ENCODE results near the gene PARD6A.

The PARD6A gene

DNA sequence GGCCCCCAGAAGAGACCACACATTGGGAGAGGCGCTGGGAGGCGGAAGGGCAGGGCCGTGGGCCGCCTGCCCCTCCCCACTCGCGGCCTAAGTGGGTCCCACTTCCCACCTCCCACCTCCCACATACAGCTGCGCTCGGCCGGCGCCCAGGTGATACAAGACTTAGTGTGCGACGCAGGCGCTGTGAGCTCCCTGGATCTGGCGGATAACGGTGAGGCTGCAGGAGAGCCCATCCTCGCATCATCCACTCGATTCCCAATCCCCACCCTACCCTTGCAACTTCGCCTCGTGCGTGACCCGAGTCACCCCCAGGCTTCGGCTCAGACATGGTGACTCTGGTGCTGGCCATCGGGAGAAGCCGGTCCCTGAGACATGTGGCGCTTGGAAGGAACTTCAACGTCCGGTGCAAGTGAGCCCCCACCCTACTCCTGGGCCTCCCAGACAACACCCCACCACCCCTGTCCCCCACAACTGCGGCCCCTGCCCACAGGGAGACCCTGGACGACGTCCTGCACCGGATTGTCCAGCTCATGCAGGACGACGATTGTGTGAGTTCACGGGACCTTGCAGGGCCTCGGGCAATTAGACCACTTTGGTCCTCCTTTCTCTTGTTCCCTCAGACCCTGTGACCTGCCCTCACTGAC, 11.9 kb upstream of the PARD6A start:
- DNase-seq (no peak), ATAC-seq (replicated peaks) (no peak)
- H3K4me3 Mint-ChIP-seq = no peak overlapping the region
- H3K4me1 Mint-ChIP-seq (ENCODE audit: low read depth in 2 of 2) = peaks cover 9 to 14% of the 10 kb centered on the region in 2 donors
- H3K9me3 Mint-ChIP-seq = no peaks in the 10 kb centered on the region
- no peaks in the 10 kb centered on the region for H3K27me3 Mint-ChIP-seq
- H3K27ac Mint-ChIP-seq = peak overlapping the region in 1 of 2 donors; percentile 51
- H3K36me3 Mint-ChIP-seq (ENCODE audit: insufficient read depth) = peaks cover 27% of the 10 kb centered on the region

DNA sequence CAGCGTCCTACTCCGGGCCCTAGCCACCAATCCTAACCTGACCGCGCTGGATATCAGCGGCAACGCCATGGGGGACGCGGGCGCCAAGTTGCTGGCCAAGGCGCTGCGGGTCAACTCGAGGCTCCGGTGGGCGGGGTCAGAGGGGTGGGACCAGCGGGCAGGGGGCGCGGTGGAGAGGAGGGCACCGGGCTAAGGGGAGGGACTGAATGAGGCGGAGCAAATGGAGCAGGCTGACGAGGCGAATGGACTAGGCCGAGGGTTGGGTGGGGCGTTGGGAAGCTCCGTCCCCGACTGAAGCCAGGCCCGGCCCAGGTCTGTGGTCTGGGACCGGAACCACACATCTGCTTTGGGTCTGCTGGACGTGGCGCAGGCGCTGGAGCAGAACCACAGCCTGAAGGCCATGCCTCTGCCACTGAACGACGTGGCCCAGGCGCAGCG, 11.2 kb upstream of the PARD6A start:
- Mint-ChIP-seq H3K27ac (no peak overlapping the region), H3K4me1 (ENCODE audit: low read depth in 2 of 2) (peaks cover 6 to 12% of the 10 kb centered on the region in 2 donors), H3K4me3 (no peak overlapping the region), H3K27me3 (no peaks in the 10 kb centered on the region), H3K36me3 (ENCODE audit: insufficient read depth) (peaks cover 30% of the 10 kb centered on the region), H3K9me3 (no peaks in the 10 kb centered on the region)
- DNase-seq (no peak), ATAC-seq (replicated peaks) (no peak)

DNA sequence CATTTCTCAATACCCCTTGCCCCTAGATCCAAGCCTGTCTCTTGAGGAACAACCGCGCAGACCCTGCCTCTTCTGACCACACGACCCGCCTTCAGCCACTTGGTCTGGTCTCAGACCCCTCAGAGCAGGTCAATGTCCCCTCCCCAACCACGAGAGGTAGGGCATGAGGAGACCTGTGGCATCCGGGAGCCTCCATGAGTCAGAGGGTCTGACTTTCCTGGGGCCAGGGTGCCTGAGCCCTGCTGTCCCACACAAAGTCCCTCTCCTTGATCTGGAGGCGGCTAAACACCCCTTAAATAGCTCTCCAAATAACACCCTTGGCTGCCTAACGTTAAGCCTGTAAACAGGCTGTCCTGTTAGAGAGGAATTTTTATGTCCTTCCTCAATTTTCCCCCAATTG, 10.7 kb upstream of the PARD6A start:
- no peaks in the 10 kb centered on the region for H3K9me3 Mint-ChIP-seq
- no peak overlapping the region for H3K27ac Mint-ChIP-seq
- H3K4me3 Mint-ChIP-seq = no peak overlapping the region
- ATAC-seq (replicated peaks) (no peak), DNase-seq (no peak)
- H3K36me3 Mint-ChIP-seq (ENCODE audit: insufficient read depth) = peaks cover 30% of the 10 kb centered on the region
- H3K27me3 Mint-ChIP-seq = no peaks in the 10 kb centered on the region
- H3K4me1 Mint-ChIP-seq (ENCODE audit: low read depth in 2 of 2) = peaks cover 5 to 11% of the 10 kb centered on the region in 2 donors

DNA sequence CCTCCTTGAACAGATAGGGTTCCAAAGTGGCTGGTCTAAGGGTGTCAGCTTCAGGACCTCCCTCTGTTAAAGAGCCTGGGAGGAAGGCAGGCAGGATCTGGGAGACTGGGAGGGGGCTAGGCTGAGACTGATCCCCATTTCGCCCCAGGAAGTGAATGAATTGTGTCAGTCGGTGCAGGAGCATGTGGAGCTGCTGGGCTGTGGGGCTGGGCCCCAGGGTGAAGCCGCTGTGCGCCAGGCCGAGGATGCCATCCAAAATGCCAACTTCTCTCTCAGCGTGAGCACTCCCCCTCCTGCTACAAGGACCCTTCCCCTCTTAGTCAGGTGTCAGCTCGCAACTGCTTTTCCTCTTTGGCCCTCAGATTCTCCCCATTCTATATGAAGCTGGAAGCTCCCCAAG, 9.7 kb upstream of the PARD6A start:
- ATAC-seq (replicated peaks) (no peak), DNase-seq (no peak)
- Mint-ChIP-seq H3K9me3 (no peaks in the 10 kb centered on the region), H3K4me3 (no peak overlapping the region), H3K36me3 (ENCODE audit: insufficient read depth) (peaks cover 38% of the 10 kb centered on the region), H3K4me1 (ENCODE audit: low read depth in 2 of 2) (peaks cover 5 to 6% of the 10 kb centered on the region in 2 donors), H3K27ac (no peak overlapping the region), H3K27me3 (no peaks in the 10 kb centered on the region)

DNA sequence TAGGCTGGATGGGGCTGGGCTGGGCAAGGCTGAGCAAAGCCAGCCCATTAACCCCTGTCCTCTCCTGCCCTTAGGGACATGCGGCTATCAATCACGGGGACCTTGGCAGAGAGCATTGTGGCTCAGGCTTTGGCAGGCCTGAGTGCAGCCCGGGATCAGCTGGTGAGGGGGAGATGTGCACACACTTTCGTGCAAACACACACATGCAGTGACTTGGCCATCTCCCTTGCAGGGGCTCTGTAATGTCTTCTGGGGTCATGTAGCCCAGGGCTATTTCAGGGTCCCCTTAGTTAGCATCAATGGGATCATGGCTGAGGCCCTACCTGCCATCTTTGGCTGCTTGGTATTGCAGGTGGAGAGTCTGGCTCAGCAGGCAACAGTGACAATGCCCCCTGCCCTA, 8.9 kb upstream of the PARD6A start:
- Mint-ChIP-seq H3K27ac (peak overlapping the region in 1 of 2 donors; percentile 87), H3K4me3 (no peak overlapping the region), H3K27me3 (no peaks in the 10 kb centered on the region), H3K36me3 (ENCODE audit: insufficient read depth) (peaks cover 42% of the 10 kb centered on the region), H3K4me1 (ENCODE audit: low read depth in 2 of 2) (peaks cover under 1 to 4% of the 10 kb centered on the region in 2 donors), H3K9me3 (no peaks in the 10 kb centered on the region)
- ATAC-seq (replicated peaks) (no peak), DNase-seq (no peak)

DNA sequence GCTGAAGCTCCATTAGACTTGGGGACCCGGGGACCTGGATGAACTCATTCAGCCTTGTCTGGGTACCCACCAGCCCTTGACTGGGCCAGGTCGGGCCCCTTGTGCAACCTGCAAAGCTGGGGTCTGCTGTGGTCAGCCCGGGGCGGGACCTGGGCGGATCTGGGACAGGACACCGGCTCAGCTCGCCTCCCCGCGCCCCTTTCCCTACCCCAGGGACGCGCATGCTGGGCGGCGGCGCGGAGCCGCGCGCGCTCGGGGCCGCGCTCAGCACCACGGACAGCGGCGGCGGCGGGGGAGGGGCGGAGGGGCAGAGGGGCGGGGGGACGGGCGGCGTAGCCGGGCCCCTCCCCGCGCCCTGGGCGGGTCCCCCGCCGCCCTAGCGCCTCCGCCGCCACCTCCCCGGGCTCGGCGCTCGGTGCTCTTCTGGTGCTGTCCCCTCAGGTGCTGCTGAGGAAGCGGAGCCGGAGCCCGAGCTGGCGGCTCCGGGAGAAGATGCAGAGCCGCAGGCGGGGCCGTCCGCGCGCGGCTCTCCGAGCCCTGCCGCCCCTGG, 8.1 kb upstream of the PARD6A start:
- no peaks in the 10 kb centered on the region for H3K9me3 Mint-ChIP-seq
- H3K4me1 Mint-ChIP-seq (ENCODE audit: low read depth in 2 of 2) = peaks cover 0 to 4% of the 10 kb centered on the region in 2 donors
- H3K27ac Mint-ChIP-seq = peak overlapping the region in 1 of 2 donors; percentile 87
- no peak overlapping the region for H3K4me3 Mint-ChIP-seq
- DNase-seq (no peak), ATAC-seq (replicated peaks) (no peak)
- H3K36me3 Mint-ChIP-seq (ENCODE audit: insufficient read depth) = peaks cover 43% of the 10 kb centered on the region
- no peaks in the 10 kb centered on the region for H3K27me3 Mint-ChIP-seq

DNA sequence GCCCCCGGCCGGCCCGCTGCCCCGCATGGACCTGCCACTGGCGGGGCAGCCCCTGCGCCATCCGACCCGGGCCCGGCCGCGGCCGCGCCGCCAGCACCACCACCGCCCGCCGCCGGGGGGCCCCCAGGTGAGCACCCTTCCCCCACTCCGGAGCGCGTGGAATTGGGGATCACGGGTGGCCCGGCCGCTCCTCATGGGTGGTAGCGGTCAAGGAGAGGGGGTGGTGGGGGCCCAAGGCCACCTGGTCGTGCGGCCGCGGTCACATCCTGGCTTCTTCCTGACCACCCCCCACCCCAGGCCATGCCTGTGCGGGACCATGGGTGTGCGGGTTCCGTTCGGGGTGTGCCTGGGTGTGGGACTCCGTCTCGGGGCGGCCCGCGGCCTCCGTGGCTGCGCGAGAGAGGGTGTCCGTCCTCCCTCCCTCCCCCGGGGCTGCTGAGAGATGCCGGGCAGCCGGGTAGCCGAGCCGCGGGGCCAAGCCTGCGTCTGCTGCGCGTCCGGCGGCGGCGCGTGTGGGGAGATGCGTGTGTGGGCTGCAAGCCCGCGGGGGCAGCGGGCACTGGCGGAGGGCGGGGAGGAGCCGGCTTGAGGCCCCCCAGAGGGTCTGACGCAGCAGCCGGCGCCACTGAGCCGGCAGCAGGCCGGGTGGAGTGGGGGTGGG, 7.5 kb upstream of the PARD6A start:
- Mint-ChIP-seq H3K4me1 (ENCODE audit: low read depth in 2 of 2) (peaks cover 0 to 4% of the 10 kb centered on the region in 2 donors), H3K9me3 (no peaks in the 10 kb centered on the region)
- no peak for ATAC-seq (replicated peaks)

DNA sequence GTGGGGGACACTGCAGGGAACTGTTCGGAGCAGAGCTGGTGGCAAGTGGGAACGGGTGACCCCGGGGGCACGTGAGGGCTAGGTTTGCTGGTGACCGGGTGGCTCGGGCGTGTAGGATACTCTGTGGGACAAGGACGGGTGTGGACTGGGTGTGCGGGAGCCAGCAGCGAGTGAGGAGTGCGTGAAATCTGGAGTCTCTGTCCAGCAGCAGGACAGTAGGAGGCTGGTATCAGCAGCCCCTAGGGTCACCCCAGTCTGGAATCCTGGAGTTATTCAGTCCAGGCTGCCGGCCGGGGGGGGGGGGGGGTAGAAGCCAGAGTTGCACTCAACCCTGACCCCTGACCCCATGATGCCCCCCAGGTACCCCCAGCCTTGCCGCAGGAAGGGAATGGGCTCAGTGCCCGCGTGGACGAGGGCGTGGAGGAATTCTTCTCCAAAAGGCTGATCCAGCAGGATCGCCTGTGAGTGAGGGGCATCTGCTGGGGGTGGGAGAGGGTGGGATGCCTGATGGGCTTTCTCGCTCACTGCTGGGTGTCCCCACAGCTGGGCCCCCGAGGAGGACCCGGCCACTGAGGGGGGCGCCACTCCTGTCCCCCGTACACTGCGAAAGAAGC, 6.9 kb upstream of the PARD6A start:
- Mint-ChIP-seq H3K4me1 (ENCODE audit: low read depth in 2 of 2) (peaks cover 5 to 7% of the 10 kb centered on the region in 2 donors), H3K27ac (no peak overlapping the region)
- ATAC-seq (replicated peaks) = no peak

More for the DNA sequence above, 7.5 kb upstream of the PARD6A start:
- H3K27ac Mint-ChIP-seq = no peak overlapping the region
- no peak overlapping the region for H3K4me3 Mint-ChIP-seq
- DNase-seq = no peak
- no peaks in the 10 kb centered on the region for H3K27me3 Mint-ChIP-seq
- peaks cover 43% of the 10 kb centered on the region for H3K36me3 Mint-ChIP-seq (ENCODE audit: insufficient read depth)

DNA sequence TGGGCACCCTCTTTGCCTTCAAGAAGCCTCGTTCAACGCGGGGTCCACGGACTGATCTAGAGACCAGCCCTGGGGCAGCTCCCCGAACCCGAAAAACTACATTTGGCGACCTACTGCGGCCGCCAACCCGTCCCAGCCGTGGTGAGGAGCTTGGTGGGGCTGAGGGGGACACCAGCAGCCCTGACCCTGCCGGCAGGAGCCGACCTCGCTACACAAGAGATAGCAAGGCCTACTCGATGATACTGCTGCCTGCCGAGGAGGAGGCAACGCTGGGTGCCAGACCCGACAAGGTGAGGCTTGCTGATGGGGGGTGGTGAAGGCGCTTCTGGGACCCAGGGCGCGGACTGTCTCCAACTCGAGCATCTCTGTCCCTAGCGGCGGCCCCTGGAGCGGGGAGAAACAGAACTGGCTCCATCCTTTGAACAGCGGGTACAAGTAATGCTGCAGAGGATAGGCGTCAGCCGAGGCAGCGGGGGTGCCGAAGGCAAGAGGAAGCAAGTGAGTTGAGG, 6.3 kb upstream of the PARD6A start:
- no peaks in the 10 kb centered on the region for H3K9me3 Mint-ChIP-seq
- peaks cover 44% of the 10 kb centered on the region for H3K36me3 Mint-ChIP-seq (ENCODE audit: insufficient read depth)
- no peak for ATAC-seq (replicated peaks)
- peak overlapping the region in 1 of 2 donors; percentile 12 for H3K27ac Mint-ChIP-seq
- no peaks in the 10 kb centered on the region for H3K27me3 Mint-ChIP-seq
- H3K4me3 Mint-ChIP-seq = no peak overlapping the region
- no peak for DNase-seq
- peaks cover 11 to 12% of the 10 kb centered on the region in 2 donors for H3K4me1 Mint-ChIP-seq (ENCODE audit: low read depth in 2 of 2)

More for the DNA sequence above, 6.9 kb upstream of the PARD6A start:
- Mint-ChIP-seq H3K4me3 (no peak overlapping the region), H3K27me3 (no peaks in the 10 kb centered on the region), H3K9me3 (no peaks in the 10 kb centered on the region), H3K36me3 (ENCODE audit: insufficient read depth) (peaks cover 43% of the 10 kb centered on the region)
- no peak for DNase-seq

DNA sequence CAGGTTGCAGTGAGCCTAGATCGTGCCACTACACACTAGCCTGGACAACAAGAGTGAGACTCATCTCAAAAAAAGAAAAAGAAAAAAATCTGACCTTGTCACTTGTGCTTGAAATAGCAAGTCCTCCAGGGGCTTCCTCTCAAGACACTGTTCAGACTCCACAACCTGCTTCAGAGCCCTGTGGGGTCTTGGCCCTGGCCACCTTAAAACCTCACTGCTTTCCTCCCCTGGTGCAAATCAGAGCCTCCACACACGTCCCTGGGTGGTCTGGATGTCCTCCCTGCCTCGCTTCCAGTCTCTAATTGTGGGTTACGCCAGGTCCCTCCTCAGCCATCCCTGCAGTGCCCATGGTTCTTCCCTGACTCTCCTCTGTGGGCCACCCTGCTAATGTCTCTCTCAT, 5.4 kb upstream of the PARD6A start:
- H3K9me3 Mint-ChIP-seq = no peaks in the 10 kb centered on the region
- H3K27me3 Mint-ChIP-seq = no peaks in the 10 kb centered on the region
- ATAC-seq (replicated peaks) (no peak), DNase-seq (no peak)
- H3K27ac Mint-ChIP-seq = peak overlapping the region in 1 of 2 donors; percentile 25
- H3K36me3 Mint-ChIP-seq (ENCODE audit: insufficient read depth) = peaks cover 41% of the 10 kb centered on the region
- H3K4me1 Mint-ChIP-seq (ENCODE audit: low read depth in 2 of 2) = peaks cover 12 to 15% of the 10 kb centered on the region in 2 donors
- H3K4me3 Mint-ChIP-seq = no peak overlapping the region

DNA sequence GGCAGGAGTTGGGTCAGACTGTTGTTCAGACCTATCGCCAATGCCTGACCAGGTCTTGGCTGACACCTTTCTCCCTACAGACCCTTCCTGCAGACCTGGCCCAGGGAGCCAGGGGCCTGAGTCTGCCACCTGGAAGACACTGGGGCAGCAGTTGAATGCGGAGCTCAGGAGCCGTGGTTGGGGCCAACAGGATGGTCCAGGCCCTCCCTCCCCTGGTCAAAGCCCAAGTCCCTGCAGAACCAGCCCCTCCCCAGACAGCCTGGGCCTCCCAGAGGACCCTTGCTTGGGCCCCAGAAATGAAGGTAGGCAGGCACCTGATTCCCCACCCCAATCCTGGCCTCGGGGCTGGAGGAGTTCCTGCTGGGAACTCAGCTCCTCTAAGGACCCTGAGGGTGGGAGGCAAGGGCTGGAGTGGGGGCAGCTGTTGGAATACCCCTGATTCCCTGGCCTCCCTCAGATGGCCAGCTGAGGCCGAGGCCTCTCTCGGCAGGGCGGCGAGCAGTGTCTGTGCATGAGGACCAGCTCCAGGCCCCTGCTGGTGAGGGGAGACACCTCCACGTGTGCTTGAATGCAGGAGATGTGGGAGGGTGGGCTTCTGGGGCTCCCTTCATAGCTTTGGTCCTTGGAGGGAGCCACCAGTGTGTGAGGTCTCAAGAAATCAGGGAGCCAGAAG, 4.3 kb upstream of the PARD6A start:
- no peaks in the 10 kb centered on the region for H3K27me3 Mint-ChIP-seq
- no peak for DNase-seq
- no peak overlapping the region for H3K4me3 Mint-ChIP-seq
- no peaks in the 10 kb centered on the region for H3K9me3 Mint-ChIP-seq
- peaks cover 18 to 21% of the 10 kb centered on the region in 2 donors for H3K4me1 Mint-ChIP-seq (ENCODE audit: low read depth in 2 of 2)
- peak overlapping the region in 1 of 2 donors; percentile 25 for H3K27ac Mint-ChIP-seq
- peaks cover 50% of the 10 kb centered on the region for H3K36me3 Mint-ChIP-seq (ENCODE audit: insufficient read depth)
- ATAC-seq (replicated peaks) = no peak

DNA sequence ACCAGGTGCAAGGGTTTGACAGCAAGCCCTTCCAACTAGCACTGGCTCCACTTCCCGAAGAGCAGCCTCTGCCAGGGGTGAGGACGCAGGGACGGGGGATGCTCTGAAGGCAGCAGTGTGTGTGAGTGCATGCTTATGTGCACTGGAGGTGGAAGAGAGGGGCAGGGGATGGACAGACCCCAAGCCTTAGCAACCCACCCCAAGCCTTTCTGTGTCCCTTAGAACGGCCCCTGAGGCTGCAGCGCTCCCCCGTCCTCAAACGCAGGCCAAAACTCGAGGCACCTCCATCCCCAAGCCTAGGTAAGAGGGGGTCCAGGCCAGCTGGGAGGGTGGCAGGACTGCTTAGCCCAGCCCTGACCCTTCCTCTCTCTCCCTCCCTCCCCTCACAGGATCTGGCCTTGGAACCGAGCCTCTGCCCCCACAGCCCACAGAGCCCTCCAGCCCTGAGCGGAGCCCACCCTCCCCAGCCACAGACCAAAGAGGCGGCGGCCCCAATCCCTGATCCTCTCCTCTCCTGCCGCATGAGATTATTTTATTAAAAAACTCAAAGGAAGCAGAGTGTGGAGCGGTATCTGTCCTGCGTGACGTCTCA, 3.6 kb upstream of the PARD6A start:
- peaks cover 44% of the 10 kb centered on the region for H3K36me3 Mint-ChIP-seq (ENCODE audit: insufficient read depth)
- no peaks in the 10 kb centered on the region for H3K27me3 Mint-ChIP-seq
- ATAC-seq (replicated peaks) (no peak), DNase-seq (no peak)
- no peaks in the 10 kb centered on the region for H3K9me3 Mint-ChIP-seq
- peaks cover 17 to 22% of the 10 kb centered on the region in 2 donors for H3K4me1 Mint-ChIP-seq (ENCODE audit: low read depth in 2 of 2)
- H3K27ac Mint-ChIP-seq = peak overlapping the region in 1 of 2 donors; percentile 96
- H3K4me3 Mint-ChIP-seq = no peak overlapping the region

All from effector memory CD8-positive, alpha-beta T cell (primary cell).